ENCODE results near the gene GRP.

DNA sequence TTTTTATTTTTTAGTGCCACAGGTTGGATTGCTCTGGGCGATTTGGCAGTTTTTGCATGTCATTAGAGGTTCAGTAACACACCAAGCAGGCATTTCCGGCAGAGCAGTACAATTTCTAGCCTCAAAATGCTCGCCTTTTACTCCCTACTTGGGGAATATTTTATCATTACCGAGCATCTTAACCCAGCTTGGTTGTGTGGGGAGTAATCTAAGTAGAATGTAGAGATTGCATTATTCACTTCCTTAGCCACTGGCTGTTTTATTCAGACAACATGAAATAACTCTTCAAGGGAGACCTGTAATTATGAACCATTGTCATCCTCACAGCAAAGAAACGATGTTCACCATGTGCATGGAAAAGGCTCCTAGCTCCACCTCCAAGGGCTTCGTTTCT lies 13.1 kb downstream of the GRP start:
- TF ChIP-seq, protein P1, sequence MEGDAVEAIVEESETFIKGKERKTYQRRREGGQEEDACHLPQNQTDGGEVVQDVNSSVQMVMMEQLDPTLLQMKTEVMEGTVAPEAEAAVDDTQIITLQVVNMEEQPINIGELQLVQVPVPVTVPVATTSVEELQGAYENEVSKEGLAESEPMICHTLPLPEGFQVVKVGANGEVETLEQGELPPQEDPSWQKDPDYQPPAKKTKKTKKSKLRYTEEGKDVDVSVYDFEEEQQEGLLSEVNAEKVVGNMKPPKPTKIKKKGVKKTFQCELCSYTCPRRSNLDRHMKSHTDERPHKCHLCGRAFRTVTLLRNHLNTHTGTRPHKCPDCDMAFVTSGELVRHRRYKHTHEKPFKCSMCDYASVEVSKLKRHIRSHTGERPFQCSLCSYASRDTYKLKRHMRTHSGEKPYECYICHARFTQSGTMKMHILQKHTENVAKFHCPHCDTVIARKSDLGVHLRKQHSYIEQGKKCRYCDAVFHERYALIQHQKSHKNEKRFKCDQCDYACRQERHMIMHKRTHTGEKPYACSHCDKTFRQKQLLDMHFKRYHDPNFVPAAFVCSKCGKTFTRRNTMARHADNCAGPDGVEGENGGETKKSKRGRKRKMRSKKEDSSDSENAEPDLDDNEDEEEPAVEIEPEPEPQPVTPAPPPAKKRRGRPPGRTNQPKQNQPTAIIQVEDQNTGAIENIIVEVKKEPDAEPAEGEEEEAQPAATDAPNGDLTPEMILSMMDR (IDR thresholded peaks at IDR 0.05), result no peak
- TF ChIP-seq, protein P2, sequence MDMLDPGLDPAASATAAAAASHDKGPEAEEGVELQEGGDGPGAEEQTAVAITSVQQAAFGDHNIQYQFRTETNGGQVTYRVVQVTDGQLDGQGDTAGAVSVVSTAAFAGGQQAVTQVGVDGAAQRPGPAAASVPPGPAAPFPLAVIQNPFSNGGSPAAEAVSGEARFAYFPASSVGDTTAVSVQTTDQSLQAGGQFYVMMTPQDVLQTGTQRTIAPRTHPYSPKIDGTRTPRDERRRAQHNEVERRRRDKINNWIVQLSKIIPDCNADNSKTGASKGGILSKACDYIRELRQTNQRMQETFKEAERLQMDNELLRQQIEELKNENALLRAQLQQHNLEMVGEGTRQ (IDR thresholded peaks at IDR 0.05), result no peak
- TF ChIP-seq POLR2A (IDR thresholded peaks at IDR 0.05; ENCODE audit: low read length) (no peak), EP300 (IDR thresholded peaks at IDR 0.05) (no peak), FOSL2 (IDR thresholded peaks at IDR 0.05) (no peak), FOSL2 (CRISPR knock-in tag; IDR thresholded peaks at IDR 0.05) (no peak), MAFK (IDR thresholded peaks at IDR 0.05; ENCODE audit: partially characterized antibody) (no peak)
- TF ChIP-seq, protein P3, sequence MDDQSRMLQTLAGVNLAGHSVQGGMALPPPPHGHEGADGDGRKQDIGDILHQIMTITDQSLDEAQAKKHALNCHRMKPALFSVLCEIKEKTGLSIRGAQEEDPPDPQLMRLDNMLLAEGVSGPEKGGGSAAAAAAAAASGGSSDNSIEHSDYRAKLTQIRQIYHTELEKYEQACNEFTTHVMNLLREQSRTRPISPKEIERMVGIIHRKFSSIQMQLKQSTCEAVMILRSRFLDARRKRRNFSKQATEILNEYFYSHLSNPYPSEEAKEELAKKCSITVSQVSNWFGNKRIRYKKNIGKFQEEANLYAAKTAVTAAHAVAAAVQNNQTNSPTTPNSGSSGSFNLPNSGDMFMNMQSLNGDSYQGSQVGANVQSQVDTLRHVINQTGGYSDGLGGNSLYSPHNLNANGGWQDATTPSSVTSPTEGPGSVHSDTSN (IDR thresholded peaks at IDR 0.05), result no peak
